Parathyroid adenoma (tissue), 2 donors: ENCODE measurements around the gene TAF7.
"Not testable (repeated sequence)": the region's sequence is repeated elsewhere in the genome, so short reads cannot be mapped to it uniquely, and the experiment has no call there.

Experiments used
- H2AFZ ChIP-seq: fragments of 300-600 bp; sonication (generic); one replicate; pipeline ENCODE4 v1.7.0; 2017; ENCODE audit warnings: antibody characterized with exemption, mild to moderate bottlenecking
- H3K27ac ChIP-seq: fragments of 300-600 bp; sonication (generic); one replicate; pipeline ENCODE4 v1.7.0; 2017
- H3K27me3 ChIP-seq: fragments of 300-600 bp; sonication (generic); one replicate; pipeline ENCODE4 v1.7.0; 2017; ENCODE audit warnings: low read length; ENCODE audit not compliant: control insufficient read depth, insufficient read depth
- H3K36me3 ChIP-seq: fragments of 300-600 bp; sonication (generic); one replicate; pipeline ENCODE4 v1.7.0; 2017; ENCODE audit warnings: low read length; ENCODE audit not compliant: control insufficient read depth, insufficient read depth
- H3K4me1 ChIP-seq: fragments of 300-600 bp; sonication (generic); one replicate; pipeline ENCODE4 v1.7.0; 2017; ENCODE audit warnings: control low read depth
- H3K4me2 ChIP-seq: fragments of 300-600 bp; sonication (generic); one replicate; pipeline ENCODE4 v1.7.0; 2017; ENCODE audit warnings: low read length
- H3K4me3 ChIP-seq: fragments of 300-600 bp; sonication (generic); one replicate; pipeline ENCODE4 v1.7.0; 2017; ENCODE audit warnings: low read depth, low read length
- H3K79me2 ChIP-seq: fragments of 300-600 bp; sonication (generic); one replicate; pipeline ENCODE4 v1.7.0; 2017; ENCODE audit warnings: control low read depth
- H3K9ac ChIP-seq: fragments of 300-600 bp; sonication (generic); one replicate; pipeline ENCODE4 v1.7.0; 2017; ENCODE audit warnings: mild to moderate bottlenecking
- H3K9me3 ChIP-seq: fragments of 300-600 bp; sonication (generic); one replicate; pipeline ENCODE4 v1.7.0; 2017; ENCODE audit warnings: low read length; ENCODE audit not compliant: control insufficient read depth
- CTCF ChIP-seq: fragments of 300-600 bp; sonication (generic); IDR thresholded peaks from one replicate; pipeline ENCODE4 v1.7.0; 2017; ENCODE audit warnings: antibody characterized with exemption, mild to moderate bottlenecking
- donor health status: primary hyperparathyroidism.

TAF7 gene

GRCh38 chr5:141354900-141355469 lies 34.4 kb upstream of the TAF7 start, which contains the start of gene PCDHGA4:
Gene PCDHGA4, plus strand, starts transcription at chr5:141355021. Its CDS starts 87 bp downstream, at chr5:141355108.
- H3K27ac ChIP-seq = no peak within 1 kb of the TSS
- no peak for TF ChIP-seq CTCF

GRCh38 chr5:141351591-141351990 lies 31.0 kb upstream of the TAF7 start:
- no peaks in the 10 kb centered on the region for H3K79me2 ChIP-seq
- H3K4me2 ChIP-seq = no peak overlapping the region
- no peaks in the 10 kb centered on the region for H3K27me3 ChIP-seq
- no peak overlapping the region for H3K27ac ChIP-seq
- no peak overlapping the region for H2AFZ ChIP-seq
- H3K36me3 ChIP-seq = peaks cover 2% of the 10 kb centered on the region
- no peaks in the 10 kb centered on the region for H3K4me1 ChIP-seq
- no peak overlapping the region for H3K9ac ChIP-seq
- TF ChIP-seq CTCF = no peak
- H3K4me3 ChIP-seq = no peak overlapping the region
- H3K9me3 ChIP-seq = peaks cover 5% of the 10 kb centered on the region

More at GRCh38 chr5:141354900-141355469, 34.4 kb upstream of the TAF7 start, which contains the start of gene PCDHGA4:
- peaks cover 5% of the 10 kb centered on the region for H3K9me3 ChIP-seq
- H3K36me3 ChIP-seq = peaks cover 5% of the 10 kb centered on the region
- no peak within 1 kb of the TSS for H3K4me2 ChIP-seq
- H3K4me1 ChIP-seq = no peaks in the 10 kb centered on the region
- H3K27me3 ChIP-seq = no peaks in the 10 kb centered on the region
- no peak within 1 kb of the TSS for H2AFZ ChIP-seq
- peak within 1 kb of the TSS; percentile 32 for H3K4me3 ChIP-seq
- H3K9ac ChIP-seq = no peak within 1 kb of the TSS
- H3K79me2 ChIP-seq = no peaks in the 10 kb centered on the region

- H2AFZ ChIP-seq = no peak within 1 kb of the TSS
- no peaks in the 10 kb centered on the region for H3K36me3 ChIP-seq
- H3K4me1 ChIP-seq = no peaks in the 10 kb centered on the region
- no peak within 1 kb of the TSS for H3K9ac ChIP-seq
- TF ChIP-seq CTCF = no peak
- H3K27me3 ChIP-seq = no peaks in the 10 kb centered on the region
- H3K27ac ChIP-seq = no peak within 1 kb of the TSS
- H3K9me3 ChIP-seq = no peaks in the 10 kb centered on the region
- H3K79me2 ChIP-seq = no peaks in the 10 kb centered on the region
- H3K4me2 ChIP-seq = peak within 1 kb of the TSS; percentile 73
- H3K4me3 ChIP-seq = peak within 1 kb of the TSS; percentile 55
These were observed 29.5 kb upstream of the TAF7 start, which contains the start of gene PCDHGB1 for GRCh38 chr5:141349917-141350619. Gene PCDHGB1, plus strand, starts transcription at chr5:141350099. Its CDS starts 162 bp downstream, at chr5:141350261.

GRCh38 chr5:141346017-141346416 lies 25.4 kb upstream of the TAF7 start:
- not testable (repeated sequence) for H2AFZ ChIP-seq, H3K36me3 ChIP-seq, H3K79me2 ChIP-seq, H3K9me3 ChIP-seq, H3K27ac ChIP-seq, H3K4me3 ChIP-seq, H3K4me2 ChIP-seq, H3K9ac ChIP-seq, H3K4me1 ChIP-seq, H3K27me3 ChIP-seq

- Histone ChIP-seq H3K4me2 (no peak overlapping the region), H3K27me3 (no peaks in the 10 kb centered on the region), H3K27ac (no peak overlapping the region), H2AFZ (no peak overlapping the region), H3K4me1 (no peaks in the 10 kb centered on the region), H3K36me3 (no peaks in the 10 kb centered on the region), H3K79me2 (no peaks in the 10 kb centered on the region), H3K9ac (no peak overlapping the region), H3K9me3 (peaks cover 8% of the 10 kb centered on the region), H3K4me3 (no peak overlapping the region)
- TF ChIP-seq CTCF = no peak
These were observed 24.7 kb upstream of the TAF7 start for GRCh38 chr5:141345327-141345726.
